ENCODE measurements around the gene SNTG2.

DNA sequence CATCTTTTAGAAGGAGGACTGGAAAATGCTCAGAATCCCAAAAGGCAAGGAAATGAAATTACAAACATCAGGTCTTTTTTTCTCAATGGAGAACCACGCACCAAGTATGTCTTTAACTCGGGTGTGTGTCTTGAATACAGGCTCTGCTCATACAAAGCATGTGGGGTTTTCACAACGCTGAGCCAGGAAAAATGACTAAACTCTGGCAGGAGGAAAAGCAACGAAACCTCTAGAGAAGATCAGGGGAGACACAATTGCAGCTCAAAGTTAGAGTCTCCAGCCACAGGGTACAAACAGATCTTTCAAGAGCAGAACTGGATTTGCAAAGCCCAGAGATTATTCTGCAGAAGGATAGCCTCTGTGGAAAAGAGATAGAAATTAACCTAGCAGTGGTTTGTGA lies 419.8 kb downstream of the SNTG2 start:
- TF ChIP-seq ZNF532 (CRISPR knock-in tag; IDR thresholded peaks at IDR 0.05; ENCODE audit: borderline replicate concordance) (no peak), CTCF (IDR thresholded peaks at IDR 0.05) (no peak), FOXP1 (CRISPR knock-in tag; IDR thresholded peaks at IDR 0.05; ENCODE audit: borderline replicate concordance) (no peak), TEAD4 (CRISPR knock-in tag; IDR thresholded peaks at IDR 0.05) (no peak), NR3C1 (CRISPR knock-in tag; conservative IDR thresholded peaks at IDR 0.05; ENCODE audit: low read depth) (no peak)
- TF ChIP-seq, protein P1, sequence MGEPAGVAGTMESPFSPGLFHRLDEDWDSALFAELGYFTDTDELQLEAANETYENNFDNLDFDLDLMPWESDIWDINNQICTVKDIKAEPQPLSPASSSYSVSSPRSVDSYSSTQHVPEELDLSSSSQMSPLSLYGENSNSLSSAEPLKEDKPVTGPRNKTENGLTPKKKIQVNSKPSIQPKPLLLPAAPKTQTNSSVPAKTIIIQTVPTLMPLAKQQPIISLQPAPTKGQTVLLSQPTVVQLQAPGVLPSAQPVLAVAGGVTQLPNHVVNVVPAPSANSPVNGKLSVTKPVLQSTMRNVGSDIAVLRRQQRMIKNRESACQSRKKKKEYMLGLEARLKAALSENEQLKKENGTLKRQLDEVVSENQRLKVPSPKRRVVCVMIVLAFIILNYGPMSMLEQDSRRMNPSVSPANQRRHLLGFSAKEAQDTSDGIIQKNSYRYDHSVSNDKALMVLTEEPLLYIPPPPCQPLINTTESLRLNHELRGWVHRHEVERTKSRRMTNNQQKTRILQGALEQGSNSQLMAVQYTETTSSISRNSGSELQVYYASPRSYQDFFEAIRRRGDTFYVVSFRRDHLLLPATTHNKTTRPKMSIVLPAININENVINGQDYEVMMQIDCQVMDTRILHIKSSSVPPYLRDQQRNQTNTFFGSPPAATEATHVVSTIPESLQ (CRISPR knock-in tag; IDR thresholded peaks at IDR 0.05) = no peak
- TF ChIP-seq, protein P2, sequence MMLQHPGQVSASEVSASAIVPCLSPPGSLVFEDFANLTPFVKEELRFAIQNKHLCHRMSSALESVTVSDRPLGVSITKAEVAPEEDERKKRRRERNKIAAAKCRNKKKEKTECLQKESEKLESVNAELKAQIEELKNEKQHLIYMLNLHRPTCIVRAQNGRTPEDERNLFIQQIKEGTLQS (CRISPR knock-in tag; conservative IDR thresholded peaks at IDR 0.05) = no peak
